Spleen (tissue), 7 donors: Measurements from ENCODE around the gene TAF11L5.
"Not testable (repeated sequence)": the region's sequence is repeated elsewhere in the genome, so short reads cannot be mapped to it uniquely, and the experiment has no call there.

Source experiments
- POLR2AphosphoS5 ChIP-seq, 3 donors: sonication (generic); formaldehyde crosslinking; IDR thresholded peaks; one replicate each; pipeline ENCODE4 v1.5.1; 2017; ENCODE audit warnings: antibody characterized with exemption in 3 of 3
- TF ChIP-seq, protein P1 (sequence below), 11 experiments: fragments of 200-600 bp in 7 of 11; fragments of 450-650 bp in 4 of 11; sonication (generic) in 4 of 11; IDR thresholded peaks in 8 of 11; conservative IDR thresholded peaks in 3 of 11; 1 replicate in 7 of 11; 2 replicates in 4 of 11; pipeline versions ENCODE4 v1.4.0 to v1.8.0; 2016 to 2021; ENCODE audit warnings: antibody characterized with exemption in 11 of 11, inconsistent platforms in 4 of 11, mild to moderate bottlenecking in 1 of 11
- donor health status: DM: no; HTN: no; CAD: no; lungs with moderate emphysema.
- donor health status: DM: no; HTN: no; CAD: no.
- donor health status: DM: no; HTN: no; CAD: no.

DNA sequence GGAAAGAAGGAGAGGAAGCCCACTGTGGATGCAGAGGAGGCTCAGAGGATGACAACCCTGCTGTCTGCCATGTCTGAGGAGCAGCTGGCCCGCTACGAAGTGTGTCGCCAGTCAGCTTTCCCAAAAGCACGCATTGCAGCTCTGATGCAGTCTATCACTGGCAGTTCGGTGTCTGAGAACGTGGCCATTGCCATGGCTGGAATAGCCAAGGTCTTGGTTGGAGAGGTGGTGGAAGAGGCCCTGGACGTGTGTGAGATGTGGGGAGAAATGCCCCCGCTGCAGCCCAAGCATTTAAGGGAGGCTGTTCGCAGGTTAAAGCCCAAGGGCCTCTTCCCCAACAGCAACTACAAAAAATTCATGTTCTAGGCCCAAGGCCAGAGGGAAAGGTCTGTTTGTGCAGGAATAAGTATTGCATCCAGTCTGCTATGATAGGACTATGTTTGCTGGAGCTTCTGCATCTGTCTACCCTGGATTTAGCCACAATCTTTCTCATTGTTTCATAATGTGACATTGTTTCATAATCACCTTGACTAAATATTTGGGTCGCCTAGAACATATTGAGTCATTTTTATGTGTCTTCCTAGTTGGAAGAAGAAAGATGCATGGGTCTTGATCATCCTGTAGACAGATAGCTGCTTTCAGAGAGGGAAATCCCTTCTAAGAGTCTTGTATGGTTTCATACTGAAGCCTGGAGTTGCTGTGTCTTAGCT is 38.4 kb upstream of the TAF11L5 start:
- not testable (repeated sequence) for TF ChIP-seq POLR2AphosphoS5 (IDR thresholded peaks at IDR 0.05)
- TF ChIP-seq, protein P1, sequence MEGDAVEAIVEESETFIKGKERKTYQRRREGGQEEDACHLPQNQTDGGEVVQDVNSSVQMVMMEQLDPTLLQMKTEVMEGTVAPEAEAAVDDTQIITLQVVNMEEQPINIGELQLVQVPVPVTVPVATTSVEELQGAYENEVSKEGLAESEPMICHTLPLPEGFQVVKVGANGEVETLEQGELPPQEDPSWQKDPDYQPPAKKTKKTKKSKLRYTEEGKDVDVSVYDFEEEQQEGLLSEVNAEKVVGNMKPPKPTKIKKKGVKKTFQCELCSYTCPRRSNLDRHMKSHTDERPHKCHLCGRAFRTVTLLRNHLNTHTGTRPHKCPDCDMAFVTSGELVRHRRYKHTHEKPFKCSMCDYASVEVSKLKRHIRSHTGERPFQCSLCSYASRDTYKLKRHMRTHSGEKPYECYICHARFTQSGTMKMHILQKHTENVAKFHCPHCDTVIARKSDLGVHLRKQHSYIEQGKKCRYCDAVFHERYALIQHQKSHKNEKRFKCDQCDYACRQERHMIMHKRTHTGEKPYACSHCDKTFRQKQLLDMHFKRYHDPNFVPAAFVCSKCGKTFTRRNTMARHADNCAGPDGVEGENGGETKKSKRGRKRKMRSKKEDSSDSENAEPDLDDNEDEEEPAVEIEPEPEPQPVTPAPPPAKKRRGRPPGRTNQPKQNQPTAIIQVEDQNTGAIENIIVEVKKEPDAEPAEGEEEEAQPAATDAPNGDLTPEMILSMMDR (IDR thresholded peaks at IDR 0.05 in 8 of 11, conservative IDR thresholded peaks at IDR 0.05 in 3 of 11) = not testable (repeated sequence)
